NCI-H128 (cell line): Measurements from ENCODE around the gene RAB20.
"Not testable (repeated sequence)": the region's sequence is repeated elsewhere in the genome, so short reads cannot be mapped to it uniquely, and the experiment has no call there.

Experiments
- DNase-seq: peaks from one replicate; lab custom pipeline; 2025; ENCODE audit not compliant: unreplicated experiment; lab: John Stamatoyannopoulos, UW

RAB20 gene

GRCh38 chr13:110512198-110512740 is 49.3 kb downstream of the RAB20 start:
- DNase-seq, result no peak

DNA sequence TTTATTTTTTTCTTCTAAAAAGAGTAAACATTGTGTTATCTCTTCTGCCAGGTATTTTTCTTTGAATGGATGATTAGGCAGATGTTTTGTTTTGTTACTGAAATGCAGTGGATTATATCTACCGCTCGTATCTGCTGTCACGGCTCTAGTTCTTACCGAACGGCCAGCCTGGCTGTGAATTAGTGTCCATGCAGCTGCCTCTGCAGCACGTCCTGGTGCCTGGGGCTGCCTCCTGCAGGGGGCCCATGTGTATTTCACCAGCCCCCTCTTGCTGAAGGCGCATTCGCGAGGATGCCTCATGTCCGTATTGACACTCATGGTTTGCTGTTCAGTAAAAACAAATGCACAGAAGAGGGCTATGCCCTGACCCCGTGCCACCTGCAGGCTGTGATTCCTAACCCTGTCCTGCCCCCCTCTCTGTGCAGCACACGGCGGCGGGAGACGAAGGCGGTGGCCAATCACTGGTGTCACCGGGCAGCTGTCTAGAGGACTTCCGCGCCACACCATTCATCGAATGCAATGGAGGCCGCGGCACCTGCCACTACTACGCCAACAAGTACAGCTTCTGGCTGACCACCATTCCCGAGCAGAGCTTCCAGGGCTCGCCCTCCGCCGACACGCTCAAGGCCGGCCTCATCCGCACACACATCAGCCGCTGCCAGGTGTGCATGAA is 49.9 kb downstream of the RAB20 start:
- DNase-seq, result no peak

- no peak for DNase-seq
Measured at GRCh38 chr13:110509971-110510786, 51.3 kb downstream of the RAB20 start.

- no peak for DNase-seq
Measured at GRCh38 chr13:110509478-110509926, 52.0 kb downstream of the RAB20 start.

- no peak for DNase-seq
Measured at GRCh38 chr13:110507678-110508381, 53.7 kb downstream of the RAB20 start.

DNA sequence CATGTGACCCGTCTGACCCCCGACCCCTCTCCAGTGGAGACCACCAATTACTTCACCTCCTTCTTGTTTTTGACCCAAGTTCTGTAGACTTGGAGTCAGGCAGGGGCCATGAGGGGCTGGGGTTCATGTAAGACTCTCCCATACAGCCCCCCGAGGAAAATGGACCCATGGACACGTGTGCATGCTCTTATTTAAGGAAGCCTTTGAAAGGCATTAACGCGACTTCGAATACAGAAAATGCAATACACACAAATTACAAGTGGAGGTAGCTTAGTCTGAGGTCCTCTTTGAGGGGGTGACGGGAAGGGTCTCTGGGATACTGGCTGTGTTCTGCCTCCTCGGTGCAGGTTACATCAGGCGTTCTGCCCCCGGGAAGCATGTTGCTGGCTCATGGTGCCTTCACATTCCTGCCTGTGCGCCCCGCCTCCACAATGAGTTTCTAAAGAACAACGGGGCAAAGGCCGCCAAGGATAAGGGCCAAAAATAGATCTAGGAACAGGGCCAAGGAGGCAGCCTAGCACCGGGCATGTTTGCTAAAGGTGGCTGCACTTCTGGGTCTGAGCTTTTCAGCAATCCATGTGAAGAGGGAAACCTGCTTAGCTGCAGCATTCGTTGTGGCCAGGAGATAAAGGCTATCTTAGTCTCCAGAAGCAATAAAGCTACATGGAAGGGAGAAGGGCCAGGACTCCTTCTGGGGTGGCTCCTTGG is 54.5 kb downstream of the RAB20 start:
- no peak for DNase-seq

GRCh38 chr13:110506396-110506795 is 55.1 kb downstream of the RAB20 start:
- DNase-seq, result no peak

GRCh38 chr13:110505594-110505993 is 55.9 kb downstream of the RAB20 start:
- DNase-seq, result no peak

DNA sequence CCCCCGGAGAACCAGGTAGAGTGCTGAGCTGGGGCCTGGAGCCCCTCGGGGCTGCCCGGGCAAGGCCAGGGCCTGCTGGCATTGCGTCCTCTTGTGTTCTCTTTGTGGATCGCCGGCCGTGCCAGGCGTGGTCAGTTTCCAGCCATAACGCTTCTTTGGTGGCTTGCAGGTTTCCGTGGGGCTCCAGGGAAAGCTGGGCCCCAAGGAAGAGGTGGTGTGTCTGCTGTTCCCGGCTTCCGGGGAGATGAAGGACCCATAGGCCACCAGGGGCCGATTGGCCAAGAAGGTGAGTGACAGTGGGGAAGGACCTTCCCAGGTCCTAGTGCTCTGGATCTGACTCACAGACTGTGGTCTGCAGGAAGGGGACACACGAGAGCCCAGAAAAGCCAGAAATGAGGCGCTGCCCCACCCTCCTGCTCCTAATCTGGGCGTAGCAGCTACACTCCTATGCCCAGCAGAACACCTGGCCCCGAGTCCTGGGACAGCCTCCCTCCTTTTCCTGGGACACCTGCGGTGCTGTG is 57.5 kb downstream of the RAB20 start:
- no peak for DNase-seq

- no peak for DNase-seq
Measured at GRCh38 chr13:110503037-110503901, 58.3 kb downstream of the RAB20 start.

DNA sequence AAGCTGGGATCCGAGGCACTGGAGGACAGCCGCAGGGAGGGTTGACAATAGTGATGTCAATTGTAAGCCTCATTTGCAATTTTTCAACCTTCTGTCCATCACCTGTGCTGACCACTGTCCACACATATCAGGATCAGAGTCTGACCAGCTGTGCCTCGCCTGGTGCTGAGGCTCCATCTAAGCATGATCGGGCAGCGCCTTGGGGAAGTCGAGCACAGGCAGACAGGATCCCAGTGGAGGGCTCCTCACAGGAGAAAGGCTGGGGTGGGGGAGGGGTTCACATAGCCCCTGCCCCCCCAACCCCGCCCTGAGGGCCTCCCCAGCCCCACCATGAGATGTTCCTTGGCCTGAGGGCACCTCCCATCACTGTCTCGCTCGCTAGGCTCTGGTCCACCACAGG is 60.3 kb downstream of the RAB20 start:
- DNase-seq, result no peak

DNA sequence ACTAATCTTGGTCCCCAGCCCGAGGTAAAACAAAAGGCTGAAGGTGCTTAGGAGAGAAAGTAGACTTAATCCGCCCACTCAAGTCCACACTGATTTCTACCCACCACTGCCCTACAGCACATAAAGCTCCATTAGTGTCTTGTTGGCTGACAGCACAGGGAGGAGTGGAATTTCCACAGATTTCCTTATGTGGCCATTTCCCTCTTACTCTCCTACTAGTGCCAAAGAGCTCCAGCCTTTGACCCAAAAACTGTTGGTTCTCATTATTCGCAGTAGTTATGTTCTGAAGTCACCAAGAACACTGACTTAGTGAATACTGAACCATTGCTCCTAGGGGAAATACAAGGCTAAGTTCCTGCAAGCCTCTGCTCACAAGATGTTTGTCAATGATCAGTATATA is 61.2 kb downstream of the RAB20 start:
- DNase-seq, result no peak

DNA sequence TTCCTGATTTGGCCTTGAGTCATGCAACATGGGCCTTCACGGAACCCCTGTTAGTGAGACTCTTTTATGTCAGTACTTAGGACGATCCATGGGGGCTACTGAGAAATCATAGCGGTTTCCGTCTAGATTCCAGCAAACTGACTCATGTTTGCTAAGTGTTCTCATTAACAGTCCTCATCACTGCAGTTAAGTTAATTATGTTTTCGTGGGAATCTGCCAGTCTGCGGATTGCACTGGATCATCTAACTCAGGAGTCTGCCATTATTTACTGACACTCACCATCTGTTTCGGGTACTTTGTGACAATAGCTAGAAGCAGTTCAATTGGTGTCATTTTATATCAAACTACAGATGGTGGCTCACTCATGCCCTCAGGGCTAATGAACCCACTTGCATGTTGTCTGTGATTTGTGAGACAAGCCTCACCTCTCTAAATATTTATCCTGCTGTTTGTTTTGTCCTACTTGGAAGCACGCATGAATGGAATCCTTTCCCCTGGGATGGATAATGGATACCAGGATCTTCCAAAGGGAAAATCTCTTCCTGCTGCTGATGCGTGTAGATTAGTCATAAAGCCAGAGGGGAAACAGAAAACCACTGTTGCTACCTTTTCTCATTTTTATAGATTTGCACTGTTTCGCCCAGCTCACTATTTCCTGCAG is 61.8 kb downstream of the RAB20 start:
- DNase-seq, result peak; percentile 80

- DNase-seq, result no peak
Measured at GRCh38 chr13:110498765-110499164, 62.8 kb downstream of the RAB20 start.

DNA sequence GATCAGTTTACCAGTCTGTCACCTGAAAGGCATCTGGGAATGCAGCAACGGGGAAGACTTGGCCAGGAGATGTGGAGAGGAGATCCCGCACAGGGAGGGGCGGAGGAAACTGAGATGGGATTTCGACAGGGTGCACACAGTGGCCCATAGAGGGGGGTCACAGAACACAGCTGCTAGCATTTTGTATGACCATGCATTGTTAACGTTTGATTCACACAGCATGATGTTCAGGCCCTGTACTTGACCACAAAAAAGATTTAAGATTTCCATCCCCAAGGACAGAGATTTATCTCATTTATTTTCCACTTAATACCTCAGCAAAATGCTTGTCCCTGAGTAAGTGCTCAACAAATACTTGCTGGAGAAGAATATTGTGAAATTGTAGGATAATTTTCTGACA is 63.2 kb downstream of the RAB20 start:
- DNase-seq, result no peak

GRCh38 chr13:110497896-110498295 is 63.6 kb downstream of the RAB20 start:
- not testable (repeated sequence) for DNase-seq

DNA sequence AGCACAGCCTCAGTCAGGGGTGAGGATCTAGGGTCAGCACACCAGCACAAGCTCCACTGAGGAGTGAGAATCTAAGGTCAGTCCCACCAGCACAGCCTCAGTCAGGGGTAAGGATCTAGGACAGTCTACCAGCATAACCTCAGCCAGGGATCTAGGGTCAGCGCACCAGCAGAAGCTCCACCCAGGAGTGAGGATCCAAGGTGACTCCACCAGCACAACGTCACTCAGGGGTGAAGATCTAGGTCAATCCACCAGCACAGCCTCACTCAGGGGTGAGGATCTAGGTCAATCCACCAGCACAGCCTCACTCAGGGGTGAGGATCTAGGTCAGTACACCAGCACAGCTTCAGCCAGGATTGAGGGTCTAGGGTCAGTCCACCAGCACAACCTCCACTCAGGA is 64.5 kb downstream of the RAB20 start:
- no peak for DNase-seq

GRCh38 chr13:110496281-110496680 is 65.2 kb downstream of the RAB20 start:
- DNase-seq, result no peak

GRCh38 chr13:110495881-110496280 is 65.6 kb downstream of the RAB20 start:
- DNase-seq, result no peak
